Measurements from ENCODE around the gene TPSAB1.

Gene TPSAB1

DNA sequence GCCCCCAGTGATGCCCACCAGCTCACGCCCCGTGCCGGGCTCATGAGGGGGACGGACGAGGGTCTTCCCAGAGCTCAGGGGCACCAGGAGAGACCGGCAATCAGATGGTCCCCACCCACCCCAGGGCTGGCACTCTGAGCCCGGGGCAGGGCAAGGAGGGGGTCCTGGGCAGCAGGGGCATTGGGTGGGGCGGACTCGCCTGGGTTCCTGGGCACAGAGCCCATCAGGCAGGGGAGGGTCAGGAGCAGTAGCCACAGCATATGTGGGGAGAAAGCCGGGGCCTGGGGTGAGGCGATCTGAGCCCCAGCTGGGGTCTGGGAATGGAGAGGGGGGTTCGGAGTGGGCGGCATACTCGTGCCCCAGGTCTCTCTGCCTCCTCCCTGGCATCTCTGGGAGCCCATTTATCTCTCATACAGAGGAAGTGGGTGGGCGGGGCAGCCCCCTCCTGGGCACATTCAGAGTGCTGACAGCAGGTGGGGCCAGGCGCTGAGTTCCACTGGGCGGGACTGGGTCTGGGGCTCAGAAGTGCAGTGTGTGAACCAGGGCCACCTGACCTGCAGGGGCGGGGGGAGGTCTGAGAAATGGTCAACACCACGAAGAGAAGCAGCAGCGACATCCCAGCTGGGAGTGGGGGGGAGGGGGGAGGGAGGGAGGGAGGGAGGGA, 48.4 kb downstream of the TPSAB1 start:
- DNase-seq = no peak

DNA sequence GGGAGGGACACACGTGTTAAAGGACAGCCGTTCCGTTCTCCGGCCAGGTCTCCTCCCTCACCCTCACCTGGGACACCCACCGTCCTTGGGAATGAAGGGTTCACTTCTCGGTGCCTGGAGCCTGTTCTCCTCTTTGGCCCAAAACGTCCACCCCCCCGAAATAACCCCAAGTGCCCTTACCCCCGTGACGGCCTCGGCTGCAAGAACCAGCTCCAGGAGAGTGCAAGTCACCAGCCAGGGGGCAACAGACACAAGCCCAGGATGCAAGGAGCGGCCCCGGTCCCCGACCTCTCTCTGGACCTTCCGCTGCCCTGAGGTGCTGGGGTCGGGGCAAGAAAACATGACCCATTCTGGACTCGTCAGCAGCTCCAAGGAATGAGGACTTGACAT, 49.0 kb downstream of the TPSAB1 start:
- DNase-seq = no peak

DNA sequence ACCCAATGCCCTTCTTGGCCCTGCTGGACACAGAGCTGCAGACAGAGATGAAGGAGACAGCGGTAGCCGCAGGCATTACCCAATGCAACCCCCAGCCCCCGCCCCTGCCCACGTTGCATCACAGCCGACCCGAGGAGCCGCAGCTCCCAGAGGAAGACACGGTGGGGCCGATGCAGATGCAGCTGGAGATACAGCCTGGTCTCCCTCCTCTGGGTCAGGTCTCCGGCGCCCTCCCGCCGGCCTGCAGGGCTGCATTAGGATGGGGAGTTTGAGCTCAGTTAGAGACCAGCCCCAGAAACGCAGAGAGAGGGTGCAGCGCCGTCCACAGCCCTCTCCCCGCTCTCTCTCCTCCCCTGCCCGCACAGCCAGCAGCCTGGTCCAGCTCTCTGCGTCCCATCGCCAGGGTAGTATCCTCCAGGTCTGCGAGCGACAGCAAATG, 49.6 kb downstream of the TPSAB1 start:
- DNase-seq = no peak

DNA sequence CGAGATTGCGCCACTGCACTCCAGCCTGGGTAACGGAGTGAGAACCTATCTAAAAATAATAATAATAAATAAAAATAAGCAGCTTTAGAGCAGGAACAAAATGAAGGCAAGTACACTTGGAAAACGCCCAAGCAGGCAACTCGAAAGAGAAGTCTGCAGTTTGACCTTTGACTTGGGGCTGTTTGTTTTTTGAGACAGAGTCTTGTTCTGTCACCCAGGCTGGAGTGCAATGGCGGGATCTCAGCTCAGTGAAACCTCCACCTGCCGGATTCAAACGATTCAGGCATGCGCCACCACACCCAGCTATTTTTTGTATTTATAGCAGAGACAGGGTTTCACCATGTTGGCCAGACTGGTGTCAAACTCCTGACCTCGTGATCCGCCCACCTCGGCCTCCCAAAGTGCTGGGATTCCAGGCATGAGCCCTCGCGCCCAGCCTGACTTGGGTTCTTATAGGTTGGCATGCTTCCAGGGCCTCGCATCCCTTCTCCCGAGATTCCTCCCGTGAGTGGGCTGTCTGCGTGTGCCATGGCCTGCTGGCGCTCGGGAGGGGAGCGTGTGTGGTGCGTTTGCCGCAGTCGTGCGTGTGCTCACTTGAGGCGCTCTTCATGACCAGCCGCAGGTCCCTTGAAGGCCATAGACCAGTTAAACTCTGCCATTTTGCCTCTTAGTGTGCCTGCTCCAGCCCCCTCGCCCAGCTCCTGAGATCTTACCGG, 50.5 kb downstream of the TPSAB1 start:
- DNase-seq = no peak

DNA sequence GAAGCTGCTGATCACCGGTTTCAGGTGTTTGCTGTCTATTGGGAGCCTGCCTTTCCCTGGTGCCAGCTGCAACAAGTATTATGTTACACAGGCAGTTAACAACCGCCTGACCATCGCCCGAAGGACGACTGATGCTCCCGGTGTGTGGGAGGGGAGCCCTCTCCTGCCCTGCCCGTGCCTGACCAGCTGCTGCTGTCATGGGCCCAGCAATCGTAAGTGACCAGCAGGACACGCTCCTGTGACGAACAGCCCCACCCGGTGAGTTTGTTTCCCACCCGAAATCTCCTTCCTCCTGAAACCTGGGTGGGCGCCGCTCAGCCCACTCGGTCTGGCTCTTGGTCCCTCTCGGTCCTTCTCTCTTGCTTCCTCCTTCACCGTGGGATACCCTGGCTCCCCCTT, 51.1 kb downstream of the TPSAB1 start:
- no peak for DNase-seq

Data from activated CD8-positive, alpha-beta memory T cell treated with anti-CD3 and anti-CD28 coated beads, Interleukin-2, amount 50 U/mL, for 4 hours (primary cell).